Testis (tissue), 2 donors: ENCODE data around the gene FABP1.

Experiments used
- CTCF ChIP-seq, 3 experiments: fragments of 450-650 bp in 2 of 3; fragments of 200-600 bp in 1 of 3; sonication (generic) in 1 of 3; IDR thresholded peaks; one replicate each; pipeline ENCODE4 v1.5.1; 2016 to 2019; ENCODE audit warnings: antibody characterized with exemption in 3 of 3, mild to moderate bottlenecking in 2 of 3, moderate library complexity in 1 of 3
- POLR2A ChIP-seq: fragments of 450-650 bp; IDR thresholded peaks from one replicate; pipeline ENCODE4 v1.6.1; 2017; ENCODE audit warnings: antibody characterized with exemption, mild to moderate bottlenecking, moderate library complexity

- no peak for TF ChIP-seq CTCF (IDR thresholded peaks at IDR 0.05)
- no peak for TF ChIP-seq POLR2A
Observed at GRCh38 chr2:88161446-88162244, 33.8 kb upstream of the FABP1 start.
